Adrenal gland (tissue), 12 donors: ENCODE results near the gene GRK6. TPM values are rescaled to one million over a fixed set of nuclear protein-coding genes. Genes with fewer than 3 reads are reported as not detected.
"Not testable (repeated sequence)": the region's sequence is repeated elsewhere in the genome, so short reads cannot be mapped to it uniquely, and the experiment has no call there.

Experiments
- DNase-seq, 7 donors: peaks; one replicate each; pipeline ENCODE4 v3.0.0-alpha.2; 2019 to 2020
- H3K27ac ChIP-seq, 5 donors: fragments of 200-600 bp; sonication (generic) in 4 of 5; 1 replicate in 3 of 5; 2 replicates in 2 of 5; pipeline versions ENCODE4 v1.5.1 to v1.8.0; 2016 to 2020; ENCODE audit warnings: mild to moderate bottlenecking in 1 of 5
- H3K27me3 ChIP-seq: fragments of 200-600 bp; 2 replicates; pipeline ENCODE4 v1.8.0; 2021
- H3K36me3 ChIP-seq, 2 donors: fragments of 200-600 bp; replicated peaks in 1 of 2; 1 replicate in 1 of 2; 2 replicates in 1 of 2; pipeline versions ENCODE4 v1.5.1 to v1.8.0; 2018 to 2022
- H3K4me1 ChIP-seq, 2 donors: fragments of 200-600 bp; replicated peaks in 1 of 2; 1 replicate in 1 of 2; 2 replicates in 1 of 2; pipeline versions ENCODE4 v1.5.1 to v1.8.0; 2018 to 2021
- H3K4me3 ChIP-seq, 4 donors: fragments of 200-600 bp; sonication (generic) in 3 of 4; one replicate each; pipeline ENCODE4 v1.5.1; 2016 to 2018
- H3K9me3 ChIP-seq, 3 donors: fragments of 200-600 bp; sonication (generic) in 1 of 3; replicated peaks in 1 of 3; 1 replicate in 2 of 3; 2 replicates in 1 of 3; pipeline versions ENCODE4 v1.5.1 to v1.8.0; 2016 to 2021
- POLR2A ChIP-seq, 2 donors: fragments of 450-650 bp; IDR thresholded peaks; one replicate each; pipeline ENCODE4 v1.6.1; 2017; ENCODE audit warnings: antibody characterized with exemption in 2 of 2, mild to moderate bottlenecking in 2 of 2, moderate library complexity in 1 of 2
- WGBS, 4 donors: extraction: QIAGEN DNeasy Blood & Tissue Kit in 2 of 4; methylation state at CpG; one replicate each; pipeline versions ENCODE4 v1.1.5 to v1.1.7; 2013 to 2017; 5-methylcytosine and 5-hydroxymethylcytosine counted together
- intact Hi-C, 2 donors: fragments of 100-400 bp; cut with DNase I; formaldehyde crosslinking; loops; one replicate each; pipeline versions ENCODE4 v1.14.1 to v1.15.0; 2022 to 2023
- polyA plus RNA-seq, 3 donors: library from polyadenylated mRNA; stranded (reverse); fragments of 200-250 nt in 2 of 3; fragments of 350-450 nt in 1 of 3; fragmentation: Illumina TruSeq in 1 of 3; extraction: RNeasy Lipid Tissue Mini Kit (QIAGEN cat#74804) in 1 of 3; gene quantifications; one replicate each; pipeline ENCODE4 v1.2.3, GENCODE V29; 2013 to 2014
- total RNA-seq, 9 donors: library from RNA; depleted of rRNA in 4 of 9; stranded (reverse); fragments of >200 nt in 4 of 9; fragments of 120-200 nt in 1 of 9; fragmentation: NEBNext Ultra II Directional in 1 of 9; extraction: Animal tissue kit (Norgen Biotek cat#: 25700) in 1 of 9; gene quantifications; one replicate each; pipeline versions ENCODE4 v1.1.0 to v1.2.4, GENCODE V29; 2013 to 2023
- TF ChIP-seq, protein P1 (sequence below), 6 experiments: fragments of 450-650 bp in 4 of 6; fragments of 200-600 bp in 2 of 6; sonication (generic) in 1 of 6; IDR thresholded peaks; 1 replicate in 5 of 6; 2 replicates in 1 of 6; pipeline versions ENCODE4 v1.5.1 to v1.8.0; 2016 to 2021; ENCODE audit warnings: antibody characterized with exemption in 6 of 6, mild to moderate bottlenecking in 2 of 6, moderate library complexity in 1 of 6
- donor health status: healthy with polysubstance abuse.
- donor health status: Bipolar disorder and iron deficiency.
- donor health status: DM: yes; HTN: yes; CAD: no.
- donor health status: DM: no; HTN: no; CAD: no.
- donor health status: DM: no; HTN: no; CAD: no.
- donor health status: DM: yes; HTN: yes; CAD: no.

The GRK6 gene
- total and polyA plus RNA-seq, 12 donors: 3.5 to 31.9 (median 21.7) TPM

DNA sequence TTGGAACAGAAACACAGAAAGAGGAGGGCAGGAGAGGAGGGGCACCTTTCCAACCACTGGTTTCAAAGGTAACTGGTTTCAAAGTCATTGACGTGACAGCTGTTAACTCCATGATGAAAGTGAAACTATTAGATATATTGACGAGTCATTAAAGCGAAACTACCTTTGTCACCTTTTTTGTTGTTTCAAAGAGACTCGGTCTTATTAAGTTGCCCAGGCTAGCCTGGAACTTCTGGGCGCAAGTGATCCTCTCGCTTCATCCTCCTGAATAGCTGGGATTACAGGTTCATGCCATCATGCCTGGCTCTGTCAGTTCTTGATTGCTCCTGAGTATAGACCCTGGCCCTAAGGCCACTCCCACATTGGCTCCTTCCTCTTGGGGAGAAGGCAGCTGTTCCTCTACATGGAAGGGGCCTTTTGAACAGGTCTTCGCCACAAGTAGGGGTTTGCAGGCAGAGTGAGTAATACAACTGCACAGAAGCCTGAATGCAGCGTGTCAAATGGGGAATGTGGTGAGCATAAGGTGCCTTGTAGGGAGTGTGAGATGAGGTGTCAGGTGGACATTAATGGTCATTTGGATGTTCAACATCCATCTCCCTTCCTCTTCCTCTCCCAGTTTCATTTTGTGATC is 13.8 kb upstream of the GRK6 start:
- Histone ChIP-seq H3K9me3 (no peaks in the 10 kb centered on the region), H3K27me3 (no peaks in the 10 kb centered on the region), H3K27ac (no peak overlapping the region), H3K36me3 (no peaks in the 10 kb centered on the region), H3K4me1 (no peaks in the 10 kb centered on the region), H3K4me3 (no peak overlapping the region)
- no peak for DNase-seq
- TF ChIP-seq, protein P1, sequence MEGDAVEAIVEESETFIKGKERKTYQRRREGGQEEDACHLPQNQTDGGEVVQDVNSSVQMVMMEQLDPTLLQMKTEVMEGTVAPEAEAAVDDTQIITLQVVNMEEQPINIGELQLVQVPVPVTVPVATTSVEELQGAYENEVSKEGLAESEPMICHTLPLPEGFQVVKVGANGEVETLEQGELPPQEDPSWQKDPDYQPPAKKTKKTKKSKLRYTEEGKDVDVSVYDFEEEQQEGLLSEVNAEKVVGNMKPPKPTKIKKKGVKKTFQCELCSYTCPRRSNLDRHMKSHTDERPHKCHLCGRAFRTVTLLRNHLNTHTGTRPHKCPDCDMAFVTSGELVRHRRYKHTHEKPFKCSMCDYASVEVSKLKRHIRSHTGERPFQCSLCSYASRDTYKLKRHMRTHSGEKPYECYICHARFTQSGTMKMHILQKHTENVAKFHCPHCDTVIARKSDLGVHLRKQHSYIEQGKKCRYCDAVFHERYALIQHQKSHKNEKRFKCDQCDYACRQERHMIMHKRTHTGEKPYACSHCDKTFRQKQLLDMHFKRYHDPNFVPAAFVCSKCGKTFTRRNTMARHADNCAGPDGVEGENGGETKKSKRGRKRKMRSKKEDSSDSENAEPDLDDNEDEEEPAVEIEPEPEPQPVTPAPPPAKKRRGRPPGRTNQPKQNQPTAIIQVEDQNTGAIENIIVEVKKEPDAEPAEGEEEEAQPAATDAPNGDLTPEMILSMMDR (IDR thresholded peaks at IDR 0.05): no peak
- TF ChIP-seq POLR2A (IDR thresholded peaks at IDR 0.05): no peak
- WGBS, 4 donors: 80 to 84% (median 81%) methylated on average over 8 of the region's 8 CpGs
- intact Hi-C loops: no loop called here

GRCh38 chr5:177414481-177414880 is 12.0 kb upstream of the GRK6 start:
- no peak overlapping the region for H3K4me3 ChIP-seq
- H3K27ac ChIP-seq: no peak overlapping the region
- no peaks in the 10 kb centered on the region for H3K4me1 ChIP-seq
- WGBS, 4 donors: 73 to 78% (median 75%) methylated on average over 3 of the region's 3 CpGs
- TF ChIP-seq, protein P1 (IDR thresholded peaks at IDR 0.05): no peak
- TF ChIP-seq POLR2A (IDR thresholded peaks at IDR 0.05): no peak
- H3K27me3 ChIP-seq: no peaks in the 10 kb centered on the region
- H3K36me3 ChIP-seq: no peaks in the 10 kb centered on the region
- no peak for DNase-seq
- intact Hi-C loops: no loop called here
- no peaks in the 10 kb centered on the region for H3K9me3 ChIP-seq

GRCh38 chr5:177417081-177417480 is 9.4 kb upstream of the GRK6 start:
- H3K27me3 ChIP-seq, H3K4me3 ChIP-seq, H3K4me1 ChIP-seq, H3K27ac ChIP-seq, intact Hi-C loops, H3K36me3 ChIP-seq, DNase-seq, H3K9me3 ChIP-seq: not testable (repeated sequence)
- WGBS, 4 donors: 70 to 82% (median 80%) methylated on average over 6 of the region's 6 CpGs

- TF ChIP-seq, protein P1 (IDR thresholded peaks at IDR 0.05): no peak
- no peak for TF ChIP-seq POLR2A (IDR thresholded peaks at IDR 0.05)
- Histone ChIP-seq H3K9me3 (no peaks in the 10 kb centered on the region), H3K4me3 (no peak overlapping the region), H3K36me3 (no peaks in the 10 kb centered on the region), H3K27ac (no peak overlapping the region), H3K4me1 (no peaks in the 10 kb centered on the region), H3K27me3 (no peaks in the 10 kb centered on the region)
- intact Hi-C loops: no loop called here
- 74 to 86% (median 81%) methylated on average over 3 of the region's 3 CpGs for WGBS, 4 donors
- DNase-seq: no peak
These were observed 7.4 kb upstream of the GRK6 start for GRCh38 chr5:177419046-177419445.

DNA sequence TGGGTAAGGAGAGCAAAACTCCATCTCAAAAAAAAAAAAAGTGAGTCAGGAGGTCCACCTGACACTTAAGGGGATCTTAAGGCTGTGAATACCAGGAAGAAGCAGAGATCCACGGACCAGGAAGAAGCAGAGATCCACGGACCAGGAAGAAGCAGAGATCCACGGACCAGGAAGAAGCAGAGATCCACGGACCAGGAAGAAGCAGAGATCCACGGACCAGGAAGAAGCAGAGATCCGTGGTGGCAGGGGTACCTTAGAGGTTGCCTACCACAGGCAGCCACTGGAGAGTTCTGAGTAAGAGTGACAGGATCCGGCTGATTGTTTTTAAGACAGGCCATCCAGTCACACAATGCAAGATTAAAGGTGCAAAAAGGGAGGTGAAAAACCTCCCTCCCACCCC is 6.0 kb upstream of the GRK6 start:
- intact Hi-C loops, H3K9me3 ChIP-seq, H3K4me3 ChIP-seq, H3K27ac ChIP-seq, H3K36me3 ChIP-seq, H3K27me3 ChIP-seq, DNase-seq, H3K4me1 ChIP-seq: not testable (repeated sequence)
- WGBS, 4 donors: 61 to 77% (median 63%) methylated on average over 7 of the region's 7 CpGs
